ENCODE data around the gene HCN4. TPM values are rescaled to one million over a fixed set of nuclear protein-coding genes. Genes with fewer than 3 reads are reported as not detected.

The HCN4 gene
- total and polyA plus RNA-seq, 2 experiments from 2014 or later, result 0.27 to 0.40 TPM

DNA sequence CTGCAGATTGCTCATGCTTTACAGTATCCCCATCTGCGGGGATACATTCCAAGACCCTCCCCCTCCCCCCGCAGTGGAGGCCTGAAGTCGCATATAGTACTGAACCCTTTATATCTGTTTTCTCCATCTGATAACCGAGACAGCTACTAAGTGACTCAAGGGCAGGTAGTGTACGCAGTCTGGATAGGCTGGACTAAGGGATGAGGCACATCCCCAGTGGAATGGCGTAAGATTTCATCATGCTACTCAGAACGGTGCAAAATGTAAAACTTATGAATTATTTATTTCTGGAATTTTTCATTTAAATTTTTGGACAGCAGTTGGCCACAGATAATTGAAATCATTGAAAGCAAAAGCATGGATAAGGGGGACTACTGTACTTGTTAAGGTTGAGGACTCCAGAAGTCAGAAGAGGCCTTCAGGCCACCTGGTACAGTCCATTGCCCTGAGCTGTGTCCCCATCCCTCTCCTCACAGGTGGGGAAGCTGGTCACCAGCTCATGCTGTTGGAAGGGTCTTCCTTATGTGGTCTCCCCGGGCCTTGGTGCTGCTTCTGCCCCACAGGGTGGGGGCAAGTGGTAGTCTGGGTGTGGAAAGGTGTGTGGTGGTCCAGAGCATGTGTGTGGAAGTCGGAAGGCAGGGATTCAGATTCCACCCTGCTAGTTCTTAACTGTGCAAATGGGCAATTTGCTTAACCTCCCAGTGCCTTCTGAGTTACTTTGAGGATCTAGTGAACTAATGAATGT is 72.0 kb downstream of the HCN4 start:
- Histone ChIP-seq H3K36me3 (replicated peaks; ENCODE audit: insufficient read depth, low read depth) (no peaks in the 10 kb centered on the region), H3K27ac (no peak overlapping the region), H3K9me3 (ENCODE audit: low read depth) (no peaks in the 10 kb centered on the region), H2AFZ (no peak overlapping the region), H3K4me3 (no peak overlapping the region), H3K4me2 (no peak overlapping the region), H3K4me1 (ENCODE audit: insufficient read depth) (peaks cover 6% of the 10 kb centered on the region), H3K9me2 (replicated peaks; ENCODE audit: insufficient read depth) (no peaks in the 10 kb centered on the region), H3K27me3 (no peaks in the 10 kb centered on the region), H3K79me2 (no peaks in the 10 kb centered on the region), H4K20me1 (ENCODE audit: insufficient read depth, poor library complexity, severe bottlenecking) (no peaks in the 10 kb centered on the region)
- no peak for TF ChIP-seq EZH2 (IDR thresholded peaks at IDR 0.05; ENCODE audit: borderline replicate concordance)
- TF ChIP-seq, protein P1, sequence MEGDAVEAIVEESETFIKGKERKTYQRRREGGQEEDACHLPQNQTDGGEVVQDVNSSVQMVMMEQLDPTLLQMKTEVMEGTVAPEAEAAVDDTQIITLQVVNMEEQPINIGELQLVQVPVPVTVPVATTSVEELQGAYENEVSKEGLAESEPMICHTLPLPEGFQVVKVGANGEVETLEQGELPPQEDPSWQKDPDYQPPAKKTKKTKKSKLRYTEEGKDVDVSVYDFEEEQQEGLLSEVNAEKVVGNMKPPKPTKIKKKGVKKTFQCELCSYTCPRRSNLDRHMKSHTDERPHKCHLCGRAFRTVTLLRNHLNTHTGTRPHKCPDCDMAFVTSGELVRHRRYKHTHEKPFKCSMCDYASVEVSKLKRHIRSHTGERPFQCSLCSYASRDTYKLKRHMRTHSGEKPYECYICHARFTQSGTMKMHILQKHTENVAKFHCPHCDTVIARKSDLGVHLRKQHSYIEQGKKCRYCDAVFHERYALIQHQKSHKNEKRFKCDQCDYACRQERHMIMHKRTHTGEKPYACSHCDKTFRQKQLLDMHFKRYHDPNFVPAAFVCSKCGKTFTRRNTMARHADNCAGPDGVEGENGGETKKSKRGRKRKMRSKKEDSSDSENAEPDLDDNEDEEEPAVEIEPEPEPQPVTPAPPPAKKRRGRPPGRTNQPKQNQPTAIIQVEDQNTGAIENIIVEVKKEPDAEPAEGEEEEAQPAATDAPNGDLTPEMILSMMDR (IDR thresholded peaks at IDR 0.05; ENCODE audit: poor library complexity), result no peak
- TF ChIP-seq EZH2phosphoT487 (IDR thresholded peaks at IDR 0.05; ENCODE audit: low read depth, severe bottlenecking, unreplicated experiment), result no peak
- no peak for DNase-seq (ENCODE audit: low spot score)
- WGBS (ENCODE audit: low lambda C conversion rate, missing lambda C conversion rate), result 79% methylated on average over 9 of the region's 9 CpGs

GRCh38 chr15:73295630-73296286 is 73.0 kb downstream of the HCN4 start:
- Histone ChIP-seq H2AFZ (no peak overlapping the region), H3K27ac (peak overlapping the region; percentile 55), H3K4me3 (no peak overlapping the region), H3K4me2 (no peak overlapping the region), H3K9me2 (replicated peaks; ENCODE audit: insufficient read depth) (no peaks in the 10 kb centered on the region), H3K9me3 (ENCODE audit: low read depth) (no peaks in the 10 kb centered on the region), H3K27me3 (no peaks in the 10 kb centered on the region), H3K4me1 (ENCODE audit: insufficient read depth) (peaks cover 6% of the 10 kb centered on the region), H3K36me3 (replicated peaks; ENCODE audit: insufficient read depth, low read depth) (no peaks in the 10 kb centered on the region), H3K79me2 (no peaks in the 10 kb centered on the region), H4K20me1 (ENCODE audit: insufficient read depth, poor library complexity, severe bottlenecking) (no peaks in the 10 kb centered on the region)
- peak; percentile 49 for DNase-seq (ENCODE audit: low spot score)
- WGBS (ENCODE audit: low lambda C conversion rate, missing lambda C conversion rate), result 68% methylated on average over 6 of the region's 6 CpGs
- TF ChIP-seq EZH2phosphoT487 (IDR thresholded peaks at IDR 0.05; ENCODE audit: low read depth, severe bottlenecking, unreplicated experiment), result no peak
- TF ChIP-seq EZH2 (IDR thresholded peaks at IDR 0.05; ENCODE audit: borderline replicate concordance), result no peak
- TF ChIP-seq, protein P1 (IDR thresholded peaks at IDR 0.05; ENCODE audit: poor library complexity), result no peak

- Histone ChIP-seq H3K9me2 (replicated peaks; ENCODE audit: insufficient read depth) (no peaks in the 10 kb centered on the region), H3K27ac (peak overlapping the region; percentile 6), H3K9me3 (ENCODE audit: low read depth) (no peaks in the 10 kb centered on the region), H3K4me1 (ENCODE audit: insufficient read depth) (peaks cover 6% of the 10 kb centered on the region), H3K27me3 (no peaks in the 10 kb centered on the region), H4K20me1 (ENCODE audit: insufficient read depth, poor library complexity, severe bottlenecking) (no peaks in the 10 kb centered on the region), H3K79me2 (no peaks in the 10 kb centered on the region), H3K4me3 (no peak overlapping the region), H3K4me2 (no peak overlapping the region), H3K36me3 (replicated peaks; ENCODE audit: insufficient read depth, low read depth) (no peaks in the 10 kb centered on the region), H2AFZ (no peak overlapping the region)
- no peak for TF ChIP-seq EZH2phosphoT487 (IDR thresholded peaks at IDR 0.05; ENCODE audit: low read depth, severe bottlenecking, unreplicated experiment)
- no peak for TF ChIP-seq EZH2 (IDR thresholded peaks at IDR 0.05; ENCODE audit: borderline replicate concordance)
- TF ChIP-seq, protein P1 (IDR thresholded peaks at IDR 0.05; ENCODE audit: poor library complexity), result no peak
- DNase-seq (ENCODE audit: low spot score), result peak; percentile 28
- 77% methylated on average over 4 of the region's 4 CpGs for WGBS (ENCODE audit: low lambda C conversion rate, missing lambda C conversion rate)
Measured at GRCh38 chr15:73293773-73294172, 75.0 kb downstream of the HCN4 start.
